AG04449 (cell line): ENCODE results near the gene CLCN4.

Source experiments
- CTCF ChIA-PET: fragments of 350-600 bp; formaldehyde crosslinking; extraction: SDS; loops from one replicate; lab custom pipeline; 2021; ENCODE audit warnings: antibody characterized with exemption; lab: Yijun Ruan, JAX
- POLR2A ChIA-PET: fragments of 400-600, 350-600 bp; formaldehyde crosslinking; extraction: SDS; loops from one replicate; lab custom pipeline; 2020; ENCODE audit warnings: antibody characterized with exemption, inconsistent platforms; lab: Yijun Ruan, JAX
- DNase-seq: peaks from one replicate; pipeline ENCODE4 v3.0.0-alpha.2; 2010; ENCODE audit warnings: low read depth, low spot score
- H3K4me3 ChIP-seq: 2 replicates; pipeline ENCODE4 v1.5.1; 2011; ENCODE audit warnings: low read depth, mild to moderate bottlenecking, control low read depth, low read length
- TF ChIP-seq, protein P1 (sequence below): IDR thresholded peaks from one replicate; pipeline ENCODE4 v1.5.1; 2011; ENCODE audit warnings: mild to moderate bottlenecking, moderate library complexity, low read length, control low read depth, inconsistent platforms; ENCODE audit not compliant: insufficient read depth; ENCODE audit errors: missing control alignments

CLCN4 gene

DNA sequence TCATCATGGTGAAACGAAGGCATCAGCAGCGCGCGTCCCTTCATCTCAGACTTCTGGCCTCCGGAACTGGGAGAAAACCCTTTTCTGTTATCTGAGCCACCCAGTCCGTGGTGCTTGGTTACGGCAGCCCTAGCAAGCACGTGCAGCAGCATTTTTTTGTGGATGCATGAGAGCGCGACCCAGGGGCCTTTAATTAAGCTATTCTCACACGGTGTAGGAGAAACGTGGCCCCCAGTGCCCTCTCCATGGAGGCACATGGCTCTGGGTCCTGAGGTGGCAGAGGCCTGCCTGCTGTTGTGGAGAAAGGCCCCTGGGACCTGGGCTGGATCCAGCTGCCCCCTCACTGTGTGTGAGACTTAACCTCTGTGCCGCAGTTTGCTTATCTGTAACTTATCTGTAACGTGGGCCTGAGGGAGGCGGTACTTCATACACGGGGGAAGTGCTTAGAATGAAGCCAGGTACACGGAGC lies 9.5 kb downstream of the CLCN4 start:
- no peak overlapping the region for H3K4me3 ChIP-seq
- DNase-seq, result no peak
- ChIA-PET CTCF (no interaction called here), POLR2A (no interaction called here)
- TF ChIP-seq, protein P1, sequence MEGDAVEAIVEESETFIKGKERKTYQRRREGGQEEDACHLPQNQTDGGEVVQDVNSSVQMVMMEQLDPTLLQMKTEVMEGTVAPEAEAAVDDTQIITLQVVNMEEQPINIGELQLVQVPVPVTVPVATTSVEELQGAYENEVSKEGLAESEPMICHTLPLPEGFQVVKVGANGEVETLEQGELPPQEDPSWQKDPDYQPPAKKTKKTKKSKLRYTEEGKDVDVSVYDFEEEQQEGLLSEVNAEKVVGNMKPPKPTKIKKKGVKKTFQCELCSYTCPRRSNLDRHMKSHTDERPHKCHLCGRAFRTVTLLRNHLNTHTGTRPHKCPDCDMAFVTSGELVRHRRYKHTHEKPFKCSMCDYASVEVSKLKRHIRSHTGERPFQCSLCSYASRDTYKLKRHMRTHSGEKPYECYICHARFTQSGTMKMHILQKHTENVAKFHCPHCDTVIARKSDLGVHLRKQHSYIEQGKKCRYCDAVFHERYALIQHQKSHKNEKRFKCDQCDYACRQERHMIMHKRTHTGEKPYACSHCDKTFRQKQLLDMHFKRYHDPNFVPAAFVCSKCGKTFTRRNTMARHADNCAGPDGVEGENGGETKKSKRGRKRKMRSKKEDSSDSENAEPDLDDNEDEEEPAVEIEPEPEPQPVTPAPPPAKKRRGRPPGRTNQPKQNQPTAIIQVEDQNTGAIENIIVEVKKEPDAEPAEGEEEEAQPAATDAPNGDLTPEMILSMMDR, result no peak

DNA sequence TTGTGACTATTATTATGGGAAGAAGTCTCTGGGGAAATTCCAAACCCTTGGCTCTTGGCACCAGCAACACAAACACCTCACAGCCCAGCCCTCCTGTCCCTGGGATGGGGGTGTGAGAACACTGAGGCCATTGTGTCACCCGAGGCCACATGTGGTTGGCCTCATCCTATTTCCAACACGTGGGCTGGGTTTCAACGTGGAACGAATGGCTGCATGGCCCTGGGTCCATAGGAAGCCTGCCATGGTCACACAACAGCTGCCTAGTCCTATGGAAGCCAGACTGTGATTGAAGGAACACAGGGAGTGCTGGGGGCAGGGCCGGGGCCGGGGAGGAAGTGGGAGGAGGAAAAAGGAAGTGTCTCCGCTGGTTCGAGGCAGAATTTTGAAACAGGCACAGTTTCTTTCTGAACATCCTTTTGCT lies 10.0 kb downstream of the CLCN4 start:
- TF ChIP-seq, protein P1, result no peak
- ChIA-PET POLR2A (no interaction called here), CTCF (no interaction called here)
- H3K4me3 ChIP-seq, result no peak overlapping the region
- no peak for DNase-seq

DNA sequence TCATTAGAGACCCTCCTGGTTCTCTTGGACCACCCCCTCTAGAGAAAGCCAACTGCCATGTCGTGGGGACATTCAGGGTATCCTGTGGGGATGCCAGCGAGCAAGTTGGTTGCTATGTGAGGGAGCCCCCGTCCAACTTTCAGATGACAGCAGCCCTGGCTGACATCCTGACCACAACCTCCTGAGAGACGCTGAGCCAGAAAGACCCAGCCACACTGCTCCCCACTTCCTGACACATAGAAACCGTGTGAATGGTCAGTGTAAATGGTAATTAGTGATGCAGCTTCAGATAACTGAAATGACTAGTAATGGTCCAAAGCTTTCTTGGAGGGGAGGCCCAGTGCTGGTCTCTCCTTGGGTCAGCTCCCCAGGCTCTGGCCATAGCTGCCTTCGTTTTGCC lies 10.8 kb downstream of the CLCN4 start:
- no peak overlapping the region for H3K4me3 ChIP-seq
- ChIA-PET CTCF (interaction anchor here (0.8 kb wide), 1 partner anchor 469 kb away, joined by 3 read pairs; no protein-coding TSS in a partner anchor), POLR2A (no interaction called here)
- TF ChIP-seq, protein P1, result no peak
- DNase-seq, result no peak

DNA sequence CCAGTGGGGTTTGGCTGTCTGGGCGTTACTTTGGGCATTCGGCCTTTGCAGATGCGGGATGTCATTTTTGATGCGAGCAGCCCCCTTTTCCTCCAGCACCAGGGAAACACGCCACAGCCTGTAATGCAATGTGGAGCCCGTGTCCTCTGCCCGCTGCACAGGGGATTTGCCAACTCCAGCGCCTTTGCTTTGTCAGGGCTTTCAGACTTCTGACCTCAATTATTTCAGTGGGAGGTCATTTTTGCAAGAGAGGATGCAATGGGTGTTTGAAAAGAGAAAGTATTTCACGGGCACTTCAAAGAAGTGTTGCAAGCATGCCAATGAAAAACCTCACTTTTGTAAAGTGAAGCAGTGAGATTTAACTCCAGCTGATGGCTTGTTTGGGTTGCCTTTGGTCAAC lies 11.5 kb downstream of the CLCN4 start:
- ChIA-PET POLR2A (no interaction called here), CTCF (interaction anchor here (0.6 to 0.8 kb wide), 2 partner anchors 21 to 23 kb away, joined by 3 read pairs; no protein-coding TSS in a partner anchor)
- no peak for DNase-seq
- H3K4me3 ChIP-seq, result no peak overlapping the region
- TF ChIP-seq, protein P1, result no peak

DNA sequence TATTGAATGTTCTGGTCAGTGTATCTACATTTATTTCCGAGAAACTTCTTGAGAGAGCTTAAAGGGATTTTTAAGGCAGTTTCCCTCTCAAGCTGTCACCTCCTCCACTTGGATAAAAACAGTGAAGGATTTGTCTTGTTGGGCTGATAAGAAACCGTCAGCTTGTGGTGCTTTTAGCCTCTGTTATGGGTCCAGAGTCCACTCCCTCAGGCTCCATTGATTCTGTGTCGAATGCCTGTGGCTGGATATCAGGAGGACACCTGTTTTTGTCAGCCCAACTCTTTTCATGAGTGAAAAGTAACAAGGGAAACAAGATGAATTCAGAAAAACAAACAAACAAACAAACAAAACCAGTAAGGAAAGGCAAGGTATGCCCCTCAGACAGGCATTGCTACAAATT lies 12.4 kb downstream of the CLCN4 start:
- ChIA-PET POLR2A (no interaction called here), CTCF (no interaction called here)
- no peak overlapping the region for H3K4me3 ChIP-seq
- DNase-seq, result no peak
- TF ChIP-seq, protein P1, result no peak

DNA sequence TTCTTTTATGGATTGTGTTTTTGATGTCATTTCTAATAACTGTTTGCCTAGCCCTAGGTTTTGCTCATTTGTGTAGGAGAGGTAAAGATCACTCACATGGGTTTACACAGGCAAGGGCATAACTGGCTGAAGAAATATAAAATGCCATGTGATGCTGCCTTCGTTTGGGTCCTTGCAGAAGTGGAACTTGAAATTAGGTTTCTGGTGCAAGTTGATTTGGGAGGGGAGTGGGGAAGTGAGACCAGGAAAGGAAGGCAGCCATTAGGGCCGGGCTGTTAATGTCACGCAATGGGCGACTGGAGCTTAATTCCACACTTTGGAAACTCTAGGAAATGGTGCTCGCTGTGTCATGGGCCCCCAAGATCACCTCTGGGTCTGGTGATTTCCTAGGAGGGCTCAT lies 14.5 kb downstream of the CLCN4 start:
- TF ChIP-seq, protein P1, result no peak
- DNase-seq, result no peak
- ChIA-PET POLR2A (no interaction called here), CTCF (interaction anchor here (1.0 kb wide), 1 partner anchor 52 kb away, joined by 3 read pairs; no protein-coding TSS in a partner anchor)
- no peak overlapping the region for H3K4me3 ChIP-seq
